HCT116 (cell line): Measurements from ENCODE around the gene ALPL. TPM values are rescaled to one million over a fixed set of nuclear protein-coding genes. Genes with fewer than 3 reads are reported as not detected.

Experiments
- ATAC-seq: fragments of 200-7000 bp; cut with Tn5 transposase; 2 replicates; pipeline ENCODE4 v1.9.1; 2020; ENCODE audit warnings: mild to moderate bottlenecking, moderate library complexity
- BruUV-seq: library from RNA; stranded (reverse); fragments of 400-500 nt; replicated peaks from 2 replicates; lab custom pipeline; 2021; lab: Mats Ljungman, UMichigan
- CTCF ChIA-PET: fragments of 300-600 bp; sonication (Branson Sonifier 250); formaldehyde crosslinking; loops from one replicate; lab custom pipeline; 2021; ENCODE audit warnings: antibody characterized with exemption; lab: Charles Lee
- POLR2A ChIA-PET: fragments of 300-600, 350-600 bp; sonication (Branson Sonifier 250); formaldehyde crosslinking; loops from one replicate; lab custom pipeline; 2021; ENCODE audit warnings: antibody characterized with exemption; lab: Charles Lee
- RAD21 ChIA-PET, 2 experiments: fragments of 300-600 bp; sonication (Branson Sonifier 250); formaldehyde crosslinking; loops; one replicate each; lab custom pipeline; 2023; ENCODE audit warnings: low total read pairs in 2 of 2; ENCODE audit not compliant: uncharacterized antibody in 2 of 2, unreplicated experiment in 2 of 2, low non-redundant PET in 1 of 2; lab: Charles Lee
- DNase-seq: peaks from one replicate; pipeline ENCODE4 v3.0.0-alpha.2; 2010; ENCODE audit warnings: low read depth, low spot score
- H2AFZ ChIP-seq: fragments of 200-600 bp; shearing (Covaris generic), sonication (generic); 2 replicates; pipeline ENCODE4 v1.6.1; 2017; ENCODE audit warnings: low read depth, mixed run types, mixed read lengths, antibody characterized with exemption, low read length; ENCODE audit not compliant: poor library complexity, severe bottlenecking
- H3K27ac ChIP-seq: 2 replicates; pipeline ENCODE4 v1.5.1; 2012; ENCODE audit warnings: low read depth, low read length
- H3K27me3 ChIP-seq: fragments of 200-600 bp; sonication (generic); 2 replicates; pipeline ENCODE4 v1.6.1; 2016; ENCODE audit warnings: mixed run types, low read length, mixed read lengths; ENCODE audit not compliant: insufficient read depth
- H3K36me3 ChIP-seq, 2 experiments: fragments of 200-500 bp in 1 of 2; fragments of 200-600 bp in 1 of 2; sonication (Bioruptor generic) in 1 of 2; sonication (generic) in 1 of 2; 2 replicates each; pipeline versions ENCODE4 v1.5.1 to v1.6.1; 2014 to 2016; ENCODE audit warnings: low read length in 2 of 2, inconsistent platforms in 1 of 2, mixed read lengths in 1 of 2, mixed run types in 1 of 2; ENCODE audit not compliant: insufficient read depth in 2 of 2, control insufficient read depth in 1 of 2
- H3K4me1 ChIP-seq, 2 experiments: fragments of 200-600 bp in 1 of 2; sonication (generic) in 1 of 2; 2 replicates each; pipeline versions ENCODE4 v1.5.1 to v1.6.1; 2012 to 2017; ENCODE audit warnings: low read length in 2 of 2, inconsistent platforms in 1 of 2, mild to moderate bottlenecking in 1 of 2, mixed read lengths in 1 of 2, mixed run types in 1 of 2, moderate library complexity in 1 of 2; ENCODE audit not compliant: insufficient read depth in 2 of 2, control insufficient read depth in 1 of 2
- H3K4me2 ChIP-seq: fragments of 200-600 bp; sonication (generic); 2 replicates; pipeline ENCODE4 v1.6.1; 2017; ENCODE audit warnings: mixed run types, low read length, mixed read lengths
- H3K4me3 ChIP-seq, 2 experiments: fragments of 200-600 bp in 1 of 2; sonication (generic) in 1 of 2; replicated peaks in 1 of 2; 2 replicates each; pipeline ENCODE4 v1.5.1; 2011 to 2016; ENCODE audit warnings: low read length in 2 of 2, control low read depth in 1 of 2, low read depth in 1 of 2, mild to moderate bottlenecking in 1 of 2, mixed read lengths in 1 of 2, mixed run types in 1 of 2
- H3K79me2 ChIP-seq: fragments of 200-600 bp; sonication (generic); 2 replicates; pipeline ENCODE4 v1.6.1; 2017; ENCODE audit warnings: mild to moderate bottlenecking, mixed run types, low read length, moderate library complexity, mixed read lengths; ENCODE audit not compliant: insufficient read depth
- H3K9ac ChIP-seq: fragments of 200-600 bp; sonication (generic); 2 replicates; pipeline ENCODE4 v1.6.1; 2016; ENCODE audit warnings: low read length, mixed read lengths
- H3K9me2 ChIP-seq: fragments of 200-600 bp; sonication (generic), shearing (Covaris generic); 2 replicates; pipeline ENCODE4 v1.6.1; 2017; ENCODE audit warnings: mixed run types, mild to moderate bottlenecking, moderate library complexity; ENCODE audit not compliant: insufficient read depth
- H3K9me3 ChIP-seq, 2 experiments: fragments of 200-500 bp in 1 of 2; fragments of 200-600 bp in 1 of 2; sonication (Bioruptor generic) in 1 of 2; sonication (generic) in 1 of 2; 2 replicates each; pipeline ENCODE4 v1.6.1; 2014 to 2017; ENCODE audit warnings: low read length in 2 of 2, mixed read lengths in 2 of 2, inconsistent platforms in 1 of 2, low read depth in 1 of 2, mild to moderate bottlenecking in 1 of 2, mixed run types in 1 of 2, moderate library complexity in 1 of 2; ENCODE audit not compliant: control insufficient read depth in 1 of 2, insufficient read depth in 1 of 2
- H4K20me1 ChIP-seq: fragments of 200-600 bp; sonication (generic), shearing (Covaris generic); 2 replicates; pipeline ENCODE4 v1.6.1; 2017; ENCODE audit warnings: mixed run types, mild to moderate bottlenecking, moderate library complexity; ENCODE audit not compliant: insufficient read depth
- ATF3 ChIP-seq: IDR thresholded peaks from 2 replicates; pipeline ENCODE4 v1.6.1; 2012
- CBX3 ChIP-seq: IDR thresholded peaks from 2 replicates; pipeline ENCODE4 v1.6.1; 2012; ENCODE audit warnings: low read depth
- CTCF ChIP-seq, 3 experiments: fragments of 200-600 bp in 1 of 3; sonication (generic) in 1 of 3; IDR thresholded peaks in 2 of 3; conservative IDR thresholded peaks in 1 of 3; 2 replicates each; pipeline ENCODE4 v1.5.1; 2012 to 2017; ENCODE audit warnings: low read depth in 2 of 3, low read length in 2 of 3, antibody characterized with exemption in 1 of 3, borderline replicate concordance in 1 of 3, control low read depth in 1 of 3, mild to moderate bottlenecking in 1 of 3, mixed read lengths in 1 of 3, mixed run types in 1 of 3, moderate library complexity in 1 of 3; ENCODE audit not compliant: insufficient read depth in 1 of 3
- EGR1 ChIP-seq: IDR thresholded peaks from 2 replicates; pipeline ENCODE4 v1.6.1; 2012; ENCODE audit warnings: low read depth
- ELF1 ChIP-seq: IDR thresholded peaks from 2 replicates; pipeline ENCODE4 v1.6.1; 2012; ENCODE audit warnings: low read depth, borderline replicate concordance
- EZH2 ChIP-seq: fragments of 200-600 bp; sonication (generic); IDR thresholded peaks from 2 replicates; pipeline ENCODE4 v1.6.1; 2017; ENCODE audit warnings: antibody characterized with exemption, mixed run types
- FOSL1 ChIP-seq: IDR thresholded peaks from 2 replicates; pipeline ENCODE4 v1.6.1; 2012; ENCODE audit warnings: low read depth
- MAX ChIP-seq: IDR thresholded peaks from 2 replicates; pipeline ENCODE4 v1.6.1; 2012
- POLR2A ChIP-seq: IDR thresholded peaks from 2 replicates; pipeline ENCODE4 v1.7.0; 2011; ENCODE audit warnings: borderline replicate concordance; ENCODE audit not compliant: insufficient read depth, insufficient read length; ENCODE audit errors: extremely low read depth
- POLR2AphosphoS5 ChIP-seq: IDR thresholded peaks from 2 replicates; pipeline ENCODE4 v1.6.1; 2011; ENCODE audit warnings: mild to moderate bottlenecking, low read depth, low read length, moderate library complexity
- REST ChIP-seq: IDR thresholded peaks from 2 replicates; pipeline ENCODE4 v1.6.1; 2012; ENCODE audit warnings: low read depth
- SIN3A ChIP-seq: IDR thresholded peaks from 2 replicates; pipeline ENCODE4 v1.6.1; 2012; ENCODE audit warnings: low read depth
- SP1 ChIP-seq: IDR thresholded peaks from 2 replicates; pipeline ENCODE4 v1.6.1; 2012; ENCODE audit warnings: low read depth
- TCF7L2 ChIP-seq: IDR thresholded peaks from 2 replicates; pipeline ENCODE4 v1.7.0; 2011; ENCODE audit warnings: borderline replicate concordance, inconsistent platforms; ENCODE audit not compliant: insufficient read depth, insufficient read length; ENCODE audit errors: extremely low read depth
- YY1 ChIP-seq: IDR thresholded peaks from 2 replicates; pipeline ENCODE4 v1.6.1; 2011; ENCODE audit warnings: low read length, low read depth, moderate library complexity, mild to moderate bottlenecking; ENCODE audit not compliant: insufficient replicate concordance; ENCODE audit errors: extremely low read depth
- ZFX ChIP-seq: fragments of 450-650 bp; IDR thresholded peaks from 2 replicates; pipeline ENCODE4 v1.6.1; 2017
- ZNF274 ChIP-seq: fragments of 200-500 bp; sonication (Bioruptor generic); IDR thresholded peaks from 2 replicates; pipeline ENCODE4 v1.6.1; 2014; ENCODE audit warnings: mild to moderate bottlenecking, low read depth, low read length, inconsistent platforms
- intact Hi-C: fragments of 100-400 bp; cut with micrococcal nuclease; formaldehyde crosslinking; loops from 2 replicates; pipeline ENCODE4 v1.10.0; 2022
- total RNA-seq: library from RNA; stranded (reverse); gene quantifications from one replicate; pipeline ENCODE4 v1.2.1, GENCODE V29; 2021; ENCODE audit not compliant: unreplicated experiment

ALPL gene
- total RNA-seq, 1 experiment from 2014 or later: 0.61 TPM

- Histone ChIP-seq H3K27ac (no peak overlapping the region), H3K27me3 (no peaks in the 10 kb centered on the region), H3K36me3 (no peaks in the 10 kb centered on the region), H3K79me2 (no peaks in the 10 kb centered on the region), H3K9ac (no peak overlapping the region), H3K4me1 (peaks cover 0 to 6% of the 10 kb centered on the region in 2 experiments; a peak in 2 of 4 replicates), H3K9me3 (no peaks in the 10 kb centered on the region), H4K20me1 (no peaks in the 10 kb centered on the region), H3K4me3 (no peak overlapping the region), H3K4me2 (no peak overlapping the region), H2AFZ (no peak overlapping the region), H3K9me2 (no peaks in the 10 kb centered on the region)
- ChIA-PET CTCF (interaction anchor here (0.6 kb wide), 2 partner anchors 171 to 659 kb away, joined by 3 to 4 read pairs; no protein-coding TSS in a partner anchor), POLR2A (no interaction called here), RAD21 (no interaction called here)
- TF ChIP-seq ZFX (no peak), MAX (no peak), FOSL1 (no peak), YY1 (no peak), TCF7L2 (no peak), POLR2A (no peak), ZNF274 (no peak), POLR2AphosphoS5 (no peak), ELF1 (no peak), SIN3A (no peak), ATF3 (no peak), REST (no peak), SP1 (no peak), CBX3 (no peak), EZH2 (no peak), EGR1 (no peak), CTCF (IDR thresholded peaks at IDR 0.05 in 2 of 3, conservative IDR thresholded peaks at IDR 0.05 in 1 of 3; ENCODE audit: borderline replicate concordance in 1 of 3, insufficient read depth in 1 of 3, low read depth in 2 of 3, low read length in 2 of 3) (no peak)
- BruUV-seq: no TSS peak
- DNase-seq (no peak), ATAC-seq (no peak)
- intact Hi-C loops: no loop called here
These were observed 32.1 kb downstream of the ALPL start for GRCh38 chr1:21541329-21541728.
